Activated CD8-positive, alpha-beta T cell treated with anti-CD3 and anti-CD28 coated beads for 36 hours (primary cell): Measurements from ENCODE around the gene ANKRD40. TPM values are rescaled to one million over a fixed set of nuclear protein-coding genes. Genes with fewer than 3 reads are reported as not detected.

ENCODE experiments used
- ATAC-seq: fragments of 200-7000 bp; cut with Tn5 transposase; one replicate; pipeline ENCODE4 v1.10.0; 2021; ENCODE audit warnings: mild to moderate bottlenecking, moderate library complexity
- CTCF ChIA-PET: fragments of 350-600 bp; sonication (Branson Sonifier 250); formaldehyde crosslinking; loops from one replicate; lab custom pipeline; 2021; ENCODE audit warnings: antibody characterized with exemption; lab: Charles Lee
- POLR2A ChIA-PET: fragments of 350-600 bp; sonication (Branson Sonifier 250); formaldehyde crosslinking; loops from one replicate; lab custom pipeline; 2021; ENCODE audit warnings: antibody characterized with exemption; lab: Charles Lee
- DNase-seq: peaks from one replicate; pipeline ENCODE4 v3.0.0-alpha.2; 2020
- H3K27ac Mint-ChIP-seq: one replicate; pipeline ENCODE4 v1.8.0; 2021; ENCODE audit warnings: mild to moderate bottlenecking, mixed read lengths
- H3K27me3 Mint-ChIP-seq: one replicate; pipeline ENCODE4 v1.8.0; 2021; ENCODE audit warnings: mixed read lengths
- H3K36me3 Mint-ChIP-seq: one replicate; pipeline ENCODE4 v1.8.0; 2021; ENCODE audit warnings: low read depth, mixed read lengths
- H3K4me1 Mint-ChIP-seq: one replicate; pipeline ENCODE4 v1.8.0; 2021; ENCODE audit warnings: low read depth, mixed read lengths
- H3K4me3 Mint-ChIP-seq: one replicate; pipeline ENCODE4 v1.8.0; 2021; ENCODE audit warnings: mild to moderate bottlenecking, moderate library complexity, mixed read lengths
- H3K9me3 Mint-ChIP-seq: one replicate; pipeline ENCODE4 v1.8.0; 2021; ENCODE audit warnings: mixed read lengths
- CTCF ChIP-seq: fragments of 200-600 bp; IDR thresholded peaks from one replicate; pipeline ENCODE4 v1.8.0; 2022; ENCODE audit warnings: antibody characterized with exemption, mild to moderate bottlenecking
- intact Hi-C: fragments of 100-400 bp; cut with micrococcal nuclease; formaldehyde crosslinking; loops from one replicate; pipeline ENCODE4 v1.10.0; 2022
- total RNA-seq, 2 experiments: library from RNA; stranded (reverse); gene quantifications; one replicate each; pipeline ENCODE4 v1.2.3, GENCODE V29; 2021

Gene ANKRD40
- total RNA-seq, 2 experiments from 2014 or later: 26.3 to 27.3 TPM

DNA sequence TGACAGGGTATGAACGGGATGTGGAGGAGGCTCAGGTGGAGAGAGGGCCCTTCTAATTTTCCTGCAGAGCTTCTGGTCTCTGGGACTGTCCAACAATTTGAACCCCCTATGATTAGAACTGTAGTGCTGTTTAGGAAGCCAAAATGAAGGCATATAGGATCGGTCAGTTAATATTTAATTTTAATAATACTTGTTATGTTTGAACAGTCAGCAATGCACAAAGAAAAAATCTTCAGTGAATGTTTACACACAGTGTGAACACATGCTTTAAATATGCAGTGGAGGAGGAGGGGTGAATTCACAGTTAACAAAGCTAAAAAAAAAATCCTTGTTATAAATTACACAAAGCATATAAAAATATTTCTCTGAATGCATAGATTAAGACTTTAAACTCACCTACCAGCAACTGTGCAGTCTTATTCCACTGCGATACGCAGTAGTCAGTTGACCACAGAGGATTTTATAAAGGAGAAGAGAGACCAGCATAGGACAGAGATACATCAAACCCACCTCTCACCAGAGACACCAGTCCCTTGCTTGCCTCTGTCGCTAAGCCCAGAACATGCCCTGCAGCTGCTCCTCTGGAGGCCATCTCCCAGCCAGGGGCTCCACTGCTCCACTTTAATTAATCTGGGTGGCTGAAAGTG is 14.6 kb downstream of the ANKRD40 start:
- Mint-ChIP-seq H3K27ac (no peak overlapping the region), H3K4me3 (no peak overlapping the region), H3K27me3 (no peaks in the 10 kb centered on the region), H3K4me1 (peaks cover 7% of the 10 kb centered on the region), H3K9me3 (no peaks in the 10 kb centered on the region), H3K36me3 (peaks cover 31% of the 10 kb centered on the region)
- TF ChIP-seq CTCF: no peak
- DNase-seq: no peak
- POLR2A ChIA-PET: no interaction called here
- intact Hi-C loops: loop anchor here (10.0 kb wide), 1 partner anchor 148 kb away; the partner anchor contains the start of gene SPATA20
- CTCF ChIA-PET: interaction anchor here (0.6 to 3.4 kb wide), 3 partner anchors 8 to 192 kb away, joined by 3 to 14 read pairs (median 4); no protein-coding TSS in a partner anchor
- ATAC-seq: no peak

- Mint-ChIP-seq H3K27ac (no peak overlapping the region), H3K27me3 (no peaks in the 10 kb centered on the region), H3K36me3 (peaks cover 29% of the 10 kb centered on the region), H3K9me3 (no peaks in the 10 kb centered on the region), H3K4me3 (no peak overlapping the region), H3K4me1 (peaks cover 5% of the 10 kb centered on the region)
- ATAC-seq: no peak
- CTCF ChIA-PET: interaction anchor here (0.9 kb wide), 1 partner anchor 66 kb away, joined by 3 read pairs; no protein-coding TSS in a partner anchor
- POLR2A ChIA-PET: no interaction called here
- intact Hi-C loops: loop anchor here (10.0 kb wide), 1 partner anchor 148 kb away; the partner anchor contains the start of gene SPATA20
- no peak for DNase-seq
- no peak for TF ChIP-seq CTCF
Observed at GRCh38 chr17:50692448-50693035, 15.2 kb downstream of the ANKRD40 start.

DNA sequence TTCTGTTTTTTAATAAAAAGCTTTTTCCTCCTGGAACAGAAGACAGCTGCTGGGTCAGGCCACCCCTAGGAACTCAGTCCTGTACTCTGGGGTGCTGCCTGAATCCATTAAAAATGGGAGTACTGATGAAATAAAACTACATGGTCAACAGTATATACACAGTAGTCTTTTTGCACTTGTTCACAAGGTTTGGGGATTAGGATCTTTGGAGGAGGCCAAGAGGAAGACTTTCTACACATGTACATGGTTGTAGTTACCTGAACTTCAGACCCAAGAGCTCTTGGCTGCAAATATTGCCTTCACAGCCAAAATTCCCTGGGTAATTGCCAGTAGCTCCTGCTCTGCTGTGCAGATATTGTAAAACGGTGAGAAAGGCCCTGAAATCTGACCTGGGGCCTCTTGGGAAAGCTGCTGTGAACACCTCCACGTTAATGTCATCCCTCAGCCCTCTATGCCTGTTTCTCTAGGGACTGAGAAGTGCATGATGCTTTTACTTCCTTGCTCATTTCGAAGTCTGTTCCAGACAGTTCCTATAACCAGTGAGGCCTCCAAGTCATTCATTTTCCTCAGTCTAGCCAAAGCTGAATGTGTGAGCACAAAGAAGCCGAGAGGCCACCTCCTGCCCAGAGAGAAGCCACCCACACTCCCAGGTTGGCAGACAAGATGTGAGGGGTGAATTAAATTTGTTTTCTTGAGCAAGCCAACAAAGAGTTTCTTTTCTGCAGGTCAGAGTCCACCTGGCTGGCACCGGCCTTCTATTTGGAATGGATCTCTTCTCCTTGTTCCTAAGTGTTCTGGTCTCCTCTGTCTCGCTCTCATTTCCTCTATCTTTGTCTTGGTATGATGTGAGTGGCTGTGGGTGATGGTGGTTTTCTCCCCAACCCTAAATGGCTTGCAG is 15.9 kb downstream of the ANKRD40 start:
- Mint-ChIP-seq H3K27ac (no peak overlapping the region), H3K36me3 (peaks cover 22% of the 10 kb centered on the region), H3K4me3 (no peak overlapping the region), H3K27me3 (no peaks in the 10 kb centered on the region), H3K9me3 (no peaks in the 10 kb centered on the region), H3K4me1 (peaks cover 4% of the 10 kb centered on the region)
- CTCF ChIA-PET: no interaction called here
- TF ChIP-seq CTCF: no peak
- intact Hi-C loops: loop anchor here (10.0 kb wide), 1 partner anchor 147 kb away; the partner anchor contains the start of gene SPATA20
- POLR2A ChIA-PET: interaction anchor here (0.7 to 0.8 kb wide), 2 partner anchors 11 to 38 kb away, joined by 3 to 4 read pairs; no protein-coding TSS in a partner anchor
- ATAC-seq (no peak), DNase-seq (no peak)

DNA sequence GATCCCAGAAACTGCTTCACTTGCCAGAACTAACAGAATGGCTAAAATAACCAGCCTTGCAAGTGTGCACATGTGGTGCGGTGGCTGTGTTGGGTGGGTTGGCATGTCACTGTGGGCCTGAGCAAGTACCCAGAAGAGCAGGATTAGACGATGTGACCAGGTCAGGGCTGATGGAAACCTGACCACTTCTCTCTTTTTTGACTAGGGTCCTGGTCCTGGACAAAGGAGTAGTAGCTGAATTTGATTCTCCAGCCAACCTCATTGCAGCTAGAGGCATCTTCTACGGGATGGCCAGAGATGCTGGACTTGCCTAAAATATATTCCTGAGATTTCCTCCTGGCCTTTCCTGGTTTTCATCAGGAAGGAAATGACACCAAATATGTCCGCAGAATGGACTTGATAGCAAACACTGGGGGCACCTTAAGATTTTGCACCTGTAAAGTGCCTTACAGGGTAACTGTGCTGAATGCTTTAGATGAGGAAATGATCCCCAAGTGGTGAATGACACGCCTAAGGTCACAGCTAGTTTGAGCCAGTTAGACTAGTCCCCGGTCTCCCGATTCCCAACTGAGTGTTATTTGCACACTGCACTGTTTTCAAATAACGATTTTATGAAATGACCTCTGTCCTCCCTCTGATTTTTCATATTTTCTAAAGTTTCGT is 16.7 kb downstream of the ANKRD40 start:
- DNase-seq (no peak), ATAC-seq (no peak)
- H3K27ac Mint-ChIP-seq: no peak overlapping the region
- H3K36me3 Mint-ChIP-seq: peaks cover 16% of the 10 kb centered on the region
- no peak overlapping the region for H3K4me3 Mint-ChIP-seq
- ChIA-PET CTCF (no interaction called here), POLR2A (interaction anchor here (0.7 to 0.8 kb wide), 2 partner anchors 10 to 37 kb away, joined by 3 to 4 read pairs; no protein-coding TSS in a partner anchor)
- TF ChIP-seq CTCF: no peak
- H3K9me3 Mint-ChIP-seq: no peaks in the 10 kb centered on the region
- H3K27me3 Mint-ChIP-seq: no peaks in the 10 kb centered on the region
- H3K4me1 Mint-ChIP-seq: peaks cover 4% of the 10 kb centered on the region
- intact Hi-C loops: loop anchor here (10.0 kb wide), 1 partner anchor 146 kb away; the partner anchor contains the start of gene SPATA20
